NCI-H1694 (cell line): ENCODE results near the gene ARHGAP33.
"Not testable (repeated sequence)": the region's sequence is repeated elsewhere in the genome, so short reads cannot be mapped to it uniquely, and the experiment has no call there.

Experiments used
- DNase-seq: peaks from one replicate; lab custom pipeline; 2025; lab: John Stamatoyannopoulos, UW

The ARHGAP33 gene

DNA sequence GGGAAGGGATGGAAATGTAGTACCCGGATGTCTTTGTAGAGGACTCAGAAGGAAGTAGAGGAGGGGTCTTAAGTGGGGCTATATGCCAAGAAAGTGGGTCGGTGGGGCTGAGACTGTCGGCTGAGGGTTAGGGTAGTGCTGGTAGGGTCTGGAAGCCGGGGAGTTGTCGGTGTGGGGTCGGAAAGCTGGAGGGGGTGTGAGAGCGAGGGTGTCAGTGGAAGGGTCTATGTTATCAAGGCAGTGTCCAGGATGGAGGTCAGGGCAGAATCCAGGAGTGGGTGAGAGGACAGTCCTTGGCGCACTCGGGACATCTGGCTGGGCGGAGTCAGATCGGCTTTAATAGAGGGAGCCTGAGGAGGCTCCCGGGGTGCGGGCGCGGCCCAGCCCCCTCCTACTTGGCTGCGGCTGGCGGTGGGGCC lies 20.2 kb upstream of the ARHGAP33 start:
- no peak for DNase-seq

DNA sequence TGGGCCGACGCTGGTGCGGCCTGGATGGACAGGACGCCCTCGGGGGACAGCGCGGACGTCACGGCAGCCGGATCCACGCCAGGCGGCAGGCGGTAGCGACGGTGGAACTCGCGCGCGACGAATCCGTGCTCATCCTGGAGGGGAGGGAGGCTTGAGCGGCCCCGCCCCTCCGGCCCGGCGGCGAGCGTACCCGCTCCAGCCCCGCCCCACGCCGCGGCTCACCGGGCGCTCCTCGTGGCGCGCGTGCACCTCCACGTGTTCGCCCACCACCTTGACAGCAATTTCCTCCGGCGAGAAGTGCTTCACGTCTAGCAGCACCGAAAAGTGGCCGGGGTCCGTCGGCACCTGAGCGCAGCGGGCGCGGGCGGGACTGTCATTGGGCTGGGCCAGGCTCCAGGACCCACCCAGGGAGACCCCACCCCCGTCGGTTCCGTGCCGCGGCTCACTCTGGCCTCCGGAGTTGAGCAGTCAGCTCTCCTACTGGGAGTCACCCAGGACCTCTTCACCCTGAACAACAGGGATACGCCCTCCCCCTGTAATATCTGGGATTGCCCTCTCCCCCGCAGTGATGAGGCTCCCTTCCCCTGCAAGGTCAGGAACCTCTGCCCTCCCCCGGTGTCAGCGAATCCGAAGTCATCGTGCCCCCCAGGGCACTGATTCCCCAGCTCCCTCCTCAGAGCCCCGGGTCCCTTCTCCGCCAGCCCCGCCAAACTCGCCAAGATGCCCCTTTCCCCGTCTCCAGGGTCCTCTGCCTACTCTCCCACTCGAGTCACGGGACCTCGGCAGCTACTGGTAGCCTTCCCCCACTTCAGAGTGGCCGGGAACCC lies 19.6 kb upstream of the ARHGAP33 start:
- no peak for DNase-seq

DNA sequence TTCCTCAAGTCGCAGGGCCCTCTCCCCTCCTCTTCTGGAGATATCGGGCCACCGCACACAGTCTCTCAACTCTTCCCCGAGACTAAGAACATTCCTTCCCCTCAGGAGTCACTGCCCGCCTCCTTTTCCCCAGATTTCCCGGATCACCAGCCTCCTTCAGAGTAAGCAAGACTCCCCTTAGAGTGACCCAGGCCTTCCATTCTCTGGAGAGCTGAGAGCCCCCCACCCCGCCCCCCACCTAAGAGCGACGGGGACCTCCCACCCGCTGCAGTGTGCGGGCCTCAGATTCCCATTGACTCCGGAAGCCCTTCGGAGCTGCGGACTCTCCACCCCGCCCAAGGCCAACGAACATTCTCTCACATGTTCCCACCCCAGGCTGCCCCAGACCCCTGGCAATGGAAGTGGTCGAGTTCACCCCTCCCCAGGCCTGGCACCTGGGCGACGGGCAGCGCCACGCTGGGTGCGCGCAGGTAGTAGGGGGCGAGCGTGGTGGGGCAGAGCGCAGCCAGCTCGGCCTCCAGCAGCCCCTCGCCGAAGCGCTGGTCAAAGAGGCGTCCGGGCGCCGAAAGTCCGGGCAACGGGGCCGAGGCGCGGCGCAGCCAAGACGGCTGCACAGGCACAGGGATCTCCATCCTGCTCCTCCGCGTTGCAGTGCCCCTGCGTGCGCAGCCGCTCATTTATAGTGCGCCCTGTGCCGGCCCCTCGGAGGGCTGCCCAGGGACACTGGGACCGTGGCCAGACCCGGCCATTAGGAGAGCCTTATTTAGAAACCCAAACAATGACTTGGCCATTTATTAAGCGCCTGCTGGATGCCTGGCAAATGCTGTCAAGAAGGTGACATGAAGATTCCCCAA lies 18.8 kb upstream of the ARHGAP33 start, which contains the start of gene HSPB6:
HSPB6 (minus strand) TSS at position 653 of the 854 bp plus-strand sequence; CDS start at position 632, 21 bp downstream.
- no peak for DNase-seq

DNA sequence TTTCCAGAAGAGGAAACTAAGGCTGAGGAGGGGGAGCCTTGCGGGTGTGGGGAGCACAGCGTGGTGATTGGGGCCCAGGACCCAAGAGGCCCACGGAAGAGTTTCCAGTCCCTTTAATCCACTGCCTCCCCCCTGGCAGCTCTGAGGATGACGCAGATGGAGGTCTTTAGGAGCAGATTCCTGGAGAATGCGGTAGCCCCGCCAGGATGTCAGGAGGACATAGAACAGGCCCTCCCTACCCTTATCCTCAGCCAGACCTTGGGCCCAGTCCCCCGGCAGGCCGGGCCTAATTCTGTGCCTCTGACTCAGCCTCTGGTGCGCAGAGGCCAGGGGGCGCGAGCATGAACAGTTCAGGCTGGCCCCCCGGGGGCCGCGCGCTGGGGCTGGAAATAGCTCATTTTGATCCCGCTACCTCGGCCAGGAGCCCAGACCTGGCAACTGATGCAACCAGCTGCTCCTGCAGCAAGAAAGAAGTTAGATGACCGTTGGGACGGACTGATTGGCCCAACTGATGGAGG lies 18.1 kb upstream of the ARHGAP33 start:
- peak; percentile 64 for DNase-seq

DNA sequence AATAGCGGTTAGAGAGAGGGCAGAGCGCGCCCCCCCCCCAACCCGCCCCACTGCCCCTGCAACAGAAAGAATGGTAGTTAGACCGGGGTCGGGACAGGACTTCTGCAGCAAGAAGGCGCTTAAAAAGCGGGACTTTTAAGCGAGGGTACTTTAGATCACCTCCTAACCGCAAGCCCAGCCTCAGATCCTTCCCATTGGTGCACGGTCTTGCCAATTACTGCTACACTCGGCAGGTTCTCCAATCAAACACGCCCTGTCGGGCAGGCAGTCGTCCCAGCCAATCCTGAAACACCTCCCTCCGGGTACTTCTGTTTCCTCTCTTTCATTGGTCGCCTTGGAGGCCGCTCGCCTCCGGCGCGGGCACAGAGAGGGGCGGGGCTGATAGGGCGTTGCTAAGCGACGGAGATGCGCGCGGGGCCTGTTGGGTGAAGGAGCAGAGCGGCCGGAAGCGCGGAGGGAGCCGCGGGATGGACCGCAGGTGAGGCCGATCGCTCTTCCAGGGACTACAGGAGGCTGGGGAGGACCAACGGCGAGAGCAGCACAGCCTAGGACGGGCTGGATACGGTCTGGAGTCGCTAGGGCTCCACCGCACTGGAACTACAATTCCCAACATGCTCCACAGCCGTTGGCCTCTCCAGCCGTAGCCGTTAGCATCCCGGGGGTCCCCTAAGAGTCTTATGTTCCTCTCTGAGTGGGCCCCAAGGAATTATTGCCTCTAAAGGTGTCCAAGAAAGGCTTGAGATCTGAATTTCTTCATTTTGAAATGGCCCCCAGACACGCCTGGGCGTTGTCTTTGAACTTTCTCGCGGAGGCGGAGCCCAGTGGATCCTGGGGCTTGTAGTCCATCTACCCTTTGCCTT lies 17.4 kb upstream of the ARHGAP33 start, which contains the start of gene PROSER3:
PROSER3 (plus strand) TSS at position 428 of the 860 bp plus-strand sequence; CDS start at position 468, 40 bp downstream.
- DNase-seq = peak; percentile 99

DNA sequence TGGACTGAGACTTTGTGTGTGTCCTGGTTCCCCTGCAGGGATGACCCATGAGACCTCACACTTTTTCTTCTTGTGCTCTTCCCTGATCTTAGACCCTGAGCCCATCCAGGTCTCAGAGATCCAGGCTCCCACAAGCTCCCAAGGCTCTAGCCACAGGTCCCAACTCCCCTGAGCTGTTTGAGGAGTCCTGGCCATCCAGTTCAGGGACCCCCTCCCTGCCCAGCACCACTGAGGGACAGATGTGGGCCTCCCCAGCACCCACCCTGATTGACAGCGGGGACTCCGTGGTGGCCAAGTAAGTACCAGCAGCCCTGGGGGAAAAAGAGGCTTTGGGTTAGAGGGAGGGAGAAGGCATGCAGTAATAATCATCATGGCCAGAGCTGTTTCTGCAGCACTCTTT lies 15.7 kb upstream of the ARHGAP33 start:
- DNase-seq = no peak

DNA sequence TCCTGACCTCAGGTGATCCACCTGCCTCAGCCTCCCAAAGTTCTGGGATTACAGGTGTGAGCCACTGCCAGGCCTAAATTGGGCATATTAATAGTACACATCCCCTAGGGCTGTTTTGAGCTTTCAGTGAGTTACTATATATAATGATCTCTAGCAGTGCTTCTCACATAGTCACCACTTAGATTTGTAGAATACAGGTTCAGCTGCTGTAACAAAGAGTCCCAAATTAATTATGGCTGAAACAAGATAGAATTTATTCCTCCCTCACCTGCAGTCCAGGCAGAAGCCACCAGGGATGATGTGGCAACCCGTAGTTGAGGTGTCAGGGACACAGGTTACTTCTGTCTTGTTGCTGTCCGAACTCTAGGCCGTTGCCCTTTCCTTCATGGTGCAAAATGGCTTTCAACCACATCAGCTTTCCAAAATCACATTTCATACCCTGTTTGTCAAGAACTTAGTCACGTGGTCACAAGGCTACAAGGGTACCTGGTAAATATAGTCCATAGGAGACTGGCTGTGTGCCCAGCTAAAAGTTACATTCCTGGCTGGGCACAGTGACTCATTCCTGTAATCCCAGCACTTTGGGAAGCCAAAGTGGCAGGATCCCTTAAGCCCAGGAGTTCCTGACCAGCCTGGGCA lies 14.5 kb upstream of the ARHGAP33 start:
- no peak for DNase-seq

DNA sequence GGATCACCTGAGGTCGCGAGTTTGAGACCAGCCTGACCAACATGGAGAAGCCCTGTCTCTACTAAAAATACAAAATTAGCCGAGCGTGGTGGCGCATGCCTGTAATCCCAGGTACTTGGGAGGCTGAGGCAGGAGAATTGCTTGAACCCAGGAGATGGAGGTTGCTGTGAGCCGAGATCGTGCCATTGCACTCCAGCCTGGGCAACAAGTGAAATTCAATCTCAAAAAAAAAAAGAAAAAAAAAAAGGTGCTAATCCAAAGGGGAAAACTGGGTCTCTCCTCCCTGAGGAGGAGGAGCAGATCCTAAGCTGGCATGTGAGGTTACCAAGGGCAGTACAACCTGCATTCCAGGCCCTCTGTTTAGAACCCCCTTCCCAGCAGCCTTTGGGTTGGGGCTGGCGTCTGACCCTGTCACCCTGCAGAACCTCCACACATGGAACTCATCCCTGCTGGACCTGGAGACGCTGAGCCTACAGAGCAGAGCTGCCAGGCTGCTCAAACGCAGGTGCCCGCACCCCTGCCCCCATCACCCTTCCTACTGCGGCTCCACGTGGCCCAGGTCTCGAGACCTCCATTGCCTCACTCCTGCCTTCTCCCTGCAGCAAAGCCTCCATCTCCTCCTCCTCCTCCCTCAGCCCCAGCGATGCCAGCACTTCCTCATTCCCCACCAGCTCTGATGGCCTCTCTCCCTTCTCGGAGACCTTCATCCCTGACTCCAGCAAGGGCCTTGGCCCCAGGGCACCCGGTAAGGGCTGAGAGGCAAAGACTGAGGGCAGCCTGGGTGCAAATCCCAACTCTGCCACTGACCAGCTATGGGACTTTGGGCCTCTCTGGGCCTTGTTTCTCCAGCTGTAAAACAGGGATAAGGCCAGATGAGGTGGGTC lies 10.7 kb upstream of the ARHGAP33 start:
- no peak for DNase-seq

DNA sequence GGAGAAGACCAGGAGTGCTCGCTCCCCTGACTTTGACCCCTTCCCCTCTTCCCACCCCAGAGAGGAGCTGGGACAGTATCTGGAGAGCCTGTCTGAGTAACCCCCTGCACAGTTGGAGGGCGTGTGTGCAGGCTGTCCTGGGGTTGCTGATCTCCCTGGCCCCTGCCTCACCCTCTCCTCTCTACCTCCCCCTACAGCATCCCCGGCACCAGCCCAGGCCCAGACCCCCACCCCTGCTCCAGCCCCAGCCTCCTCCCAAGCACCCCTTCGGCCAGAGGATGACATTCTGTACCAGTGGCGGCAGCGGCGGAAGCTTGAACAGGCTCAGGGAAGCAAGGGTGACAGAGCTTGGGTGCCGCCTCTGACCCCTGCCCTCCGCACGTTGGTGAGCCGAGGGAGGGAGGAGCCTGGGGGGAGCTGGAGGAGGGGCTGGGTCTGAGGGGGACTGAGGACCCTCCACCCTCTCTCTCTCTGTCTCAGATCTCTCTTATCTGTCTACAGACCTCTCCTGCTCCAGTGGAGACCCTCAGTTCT lies 8.7 kb upstream of the ARHGAP33 start:
- no peak for DNase-seq

DNA sequence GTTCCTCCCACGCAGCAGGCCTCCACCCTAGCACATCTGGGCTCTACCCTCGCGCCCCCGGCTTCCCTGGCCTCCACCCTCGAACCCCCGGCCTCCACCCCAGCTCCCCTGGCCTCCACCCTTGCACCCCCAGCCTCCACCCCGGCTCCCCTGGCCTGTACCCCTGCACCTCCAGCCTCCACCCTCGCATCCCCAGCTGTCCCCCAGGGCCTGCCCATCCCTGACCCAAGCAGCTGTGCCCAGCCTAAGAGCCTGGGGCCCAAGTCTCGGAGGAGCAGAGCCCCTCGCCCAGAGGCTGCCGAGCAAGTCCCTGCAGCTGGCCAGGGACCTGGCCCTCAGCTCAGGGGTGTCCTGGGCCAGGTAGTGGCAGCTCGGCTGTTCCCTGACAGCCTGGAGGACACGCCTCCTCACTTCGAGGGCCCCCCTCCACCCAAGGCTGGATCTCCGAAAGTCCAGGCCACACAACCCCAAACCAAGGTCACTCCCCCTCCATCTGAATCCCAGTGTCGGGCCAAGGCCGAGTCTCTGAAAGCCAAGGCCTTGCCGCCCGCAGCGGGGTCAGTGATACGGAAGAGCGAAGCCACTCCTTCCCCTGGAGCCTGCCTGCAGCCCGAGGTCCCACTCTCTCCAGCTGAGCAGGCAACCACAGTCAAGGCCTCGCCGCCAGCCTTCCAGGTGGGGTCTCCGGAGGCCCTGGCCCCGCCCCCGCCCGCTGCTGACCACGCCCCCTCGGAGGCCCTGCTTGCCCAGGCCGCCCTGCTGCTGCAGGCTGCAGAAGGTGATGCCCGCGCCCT lies 7.9 kb upstream of the ARHGAP33 start:
- DNase-seq = no peak

DNA sequence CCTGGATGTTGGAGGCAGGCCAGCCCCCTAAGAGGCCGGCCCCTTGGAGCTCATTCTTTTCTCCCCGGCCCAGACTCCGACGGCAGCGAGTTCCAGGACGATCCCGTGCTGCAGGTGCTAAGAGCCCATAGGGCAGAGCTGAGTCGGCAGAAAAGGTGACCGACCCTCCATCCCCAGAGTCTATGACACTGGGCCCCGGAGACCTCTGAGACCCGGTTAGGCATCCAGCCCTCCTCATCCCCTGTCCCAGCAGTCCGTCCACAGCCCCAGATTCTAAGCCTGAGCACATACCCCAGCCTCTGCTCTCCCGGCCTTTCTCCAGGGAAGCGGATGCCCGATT lies 7.3 kb upstream of the ARHGAP33 start:
- no peak for DNase-seq

DNA sequence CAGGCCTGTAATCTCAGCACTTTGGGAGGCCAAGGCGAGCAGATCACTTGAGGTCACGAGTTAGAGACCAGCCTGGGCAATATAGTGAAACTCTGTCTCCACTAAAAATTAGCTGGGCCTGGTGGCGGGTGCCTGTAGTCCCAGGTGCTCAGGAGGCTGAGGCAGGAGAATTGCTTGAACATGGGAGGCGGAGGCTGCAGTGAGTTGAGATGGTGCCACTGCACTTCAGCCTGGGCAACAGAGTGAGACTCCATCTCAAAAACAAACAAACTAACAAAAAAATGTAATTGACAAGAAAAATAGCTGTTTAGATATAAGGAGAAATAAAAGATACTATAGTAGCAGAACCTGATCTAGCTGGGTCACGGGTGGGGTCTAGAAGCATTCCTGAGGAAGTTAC lies 3.0 kb upstream of the ARHGAP33 start:
- DNase-seq = not testable (repeated sequence)

DNA sequence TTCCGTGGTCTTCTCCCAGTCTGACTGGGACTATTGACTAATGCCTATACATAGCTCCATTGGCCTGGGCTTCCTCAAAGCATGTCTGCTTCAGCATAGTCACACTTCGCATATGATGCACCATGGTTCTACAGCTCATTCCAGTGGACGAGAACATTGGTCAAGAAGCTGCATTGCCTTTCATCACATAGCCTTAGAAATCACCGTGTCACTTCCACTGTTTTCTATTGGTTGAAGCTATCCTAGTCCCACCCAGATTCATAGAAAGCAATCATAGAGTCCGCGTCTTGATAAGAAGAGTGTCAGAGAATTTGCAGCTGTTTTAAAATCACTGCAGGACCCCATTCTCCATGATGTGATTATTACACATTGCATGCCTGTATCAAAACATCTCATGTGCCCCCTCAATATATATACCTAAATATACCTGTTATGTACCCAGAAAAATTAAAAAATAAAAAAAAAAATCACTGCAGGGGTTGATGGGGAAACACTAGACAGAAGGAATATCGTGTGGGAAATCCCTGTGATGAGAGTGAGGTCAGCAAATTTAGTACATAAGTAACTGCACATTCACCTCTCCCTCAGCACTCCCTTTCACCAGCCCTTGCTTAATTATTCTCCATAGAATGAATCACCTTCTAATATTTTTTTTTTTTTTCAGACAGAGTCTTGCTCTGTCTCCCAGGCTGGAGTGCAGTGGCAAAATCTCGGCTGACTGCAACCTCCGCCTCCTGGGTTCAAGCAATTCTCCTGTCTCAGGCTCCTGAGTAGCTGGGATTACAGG lies 2.2 kb upstream of the ARHGAP33 start:
- DNase-seq = no peak

DNA sequence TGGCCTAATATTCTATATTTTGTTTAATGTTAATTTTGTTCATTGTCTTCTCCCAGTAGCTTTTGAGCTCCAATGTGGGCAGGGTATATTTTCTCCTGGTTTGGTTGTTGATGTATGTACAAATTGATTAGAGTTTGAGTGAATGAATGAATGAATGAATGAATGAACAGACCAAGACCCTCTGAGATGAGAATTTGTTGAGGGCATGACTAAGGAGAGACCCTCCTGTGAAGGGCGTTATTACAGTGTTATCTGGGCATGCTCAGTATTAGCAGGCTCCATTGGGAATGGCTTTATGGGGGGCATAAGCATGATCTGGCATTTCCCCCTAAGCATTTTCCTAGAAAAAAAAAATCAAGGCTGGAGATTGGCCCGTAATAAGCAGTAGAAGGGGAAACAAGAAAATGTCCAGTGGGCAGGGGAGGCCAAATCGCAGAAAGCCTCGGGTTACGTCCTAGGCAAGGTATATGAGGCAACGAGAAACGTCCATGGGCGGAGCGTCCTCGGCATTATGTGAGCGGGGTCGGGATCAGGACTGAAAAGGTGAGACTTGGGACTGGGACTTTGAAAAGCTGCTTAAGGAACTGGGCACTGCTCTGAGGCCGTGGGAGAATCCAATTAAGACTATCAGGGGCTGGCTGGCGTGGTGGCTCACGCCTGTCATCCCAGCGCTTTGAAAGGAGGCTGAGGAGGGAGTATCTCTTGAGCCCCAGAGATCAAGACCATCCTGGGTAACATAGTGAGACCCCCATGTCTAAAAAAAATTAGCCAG lies 904 bp upstream of the ARHGAP33 start:
- DNase-seq = no peak

DNA sequence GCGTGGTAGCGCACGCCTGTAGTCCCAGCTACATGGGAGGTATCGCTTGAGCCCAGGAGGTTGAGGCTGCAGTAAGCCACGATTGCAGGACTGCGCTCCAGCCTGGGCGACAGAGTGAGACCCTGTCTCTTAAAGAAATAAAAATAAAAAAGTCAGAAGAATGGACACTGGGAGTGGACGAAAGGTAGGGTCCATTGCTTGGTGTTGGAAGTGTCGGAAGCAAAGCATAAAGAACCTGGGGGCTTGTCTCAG lies 392 bp upstream of the ARHGAP33 start:
- no peak for DNase-seq

DNA sequence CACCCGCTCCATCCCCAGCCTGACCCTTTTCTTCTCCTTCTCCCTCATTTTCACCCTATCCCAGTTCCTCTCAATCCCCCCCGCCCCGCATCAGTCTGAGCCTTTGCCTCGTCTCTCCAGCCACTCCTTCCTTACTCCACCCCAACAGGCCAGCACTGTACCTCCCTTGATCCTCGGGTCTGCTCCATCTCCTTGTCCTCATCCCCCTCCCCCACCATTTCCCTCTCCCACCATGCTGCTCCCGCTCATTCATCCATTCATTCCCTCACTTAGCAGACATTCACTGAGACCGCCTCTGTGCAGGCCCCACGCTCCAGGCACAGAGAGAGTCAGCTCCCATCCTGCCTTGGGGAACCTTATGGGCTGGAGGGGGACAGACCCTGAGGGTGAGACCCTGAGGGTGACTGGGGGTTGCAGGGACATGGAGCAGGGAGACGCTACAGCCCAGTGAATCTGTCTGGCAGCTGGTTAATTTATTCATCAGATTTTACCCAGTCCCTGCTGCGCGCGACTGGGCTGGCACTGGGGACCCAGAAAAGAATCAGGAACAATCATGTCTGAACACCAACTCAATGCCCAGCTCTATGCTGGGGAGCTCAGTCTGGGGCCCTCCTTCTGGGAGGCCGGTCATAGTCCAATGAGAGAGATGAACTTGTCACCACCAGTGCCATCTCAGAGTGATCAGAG lies 881 bp downstream of the ARHGAP33 start:
- DNase-seq = peak; percentile 15
